GM12873 (cell line): ENCODE data around the gene WWC2.

Experiments
- CTCF ChIP-seq: IDR thresholded peaks from 2 replicates; pipeline ENCODE4 v1.5.1; 2012; ENCODE audit warnings: low read depth, mild to moderate bottlenecking, moderate library complexity, low read length, control low read depth; ENCODE audit not compliant: insufficient read depth; ENCODE audit errors: missing control alignments

WWC2 gene

GRCh38 chr4:183272384-183272783 lies 173.3 kb downstream of the WWC2 start:
- no peak for TF ChIP-seq CTCF

- TF ChIP-seq CTCF, result no peak
These were observed 177.0 kb downstream of the WWC2 start for GRCh38 chr4:183276106-183276505.

- no peak for TF ChIP-seq CTCF
These were observed 185.3 kb downstream of the WWC2 start for GRCh38 chr4:183284258-183284785.

- no peak for TF ChIP-seq CTCF
These were observed 185.9 kb downstream of the WWC2 start for GRCh38 chr4:183284965-183285364.

GRCh38 chr4:183285886-183286285 lies 186.8 kb downstream of the WWC2 start:
- TF ChIP-seq CTCF, result no peak

GRCh38 chr4:183286590-183287308 lies 187.7 kb downstream of the WWC2 start:
- TF ChIP-seq CTCF, result no peak

GRCh38 chr4:183287309-183287659 lies 188.2 kb downstream of the WWC2 start:
- TF ChIP-seq CTCF, result no peak
